GM23338 (cell line): Measurements from ENCODE around the gene NLGN4X. TPM values are rescaled to one million over a fixed set of nuclear protein-coding genes. Genes with fewer than 3 reads are reported as not detected.

Source experiments
- ATAC-seq: fragments of 200-7000 bp; cut with Tn5 transposase; 3 replicates; pipeline ENCODE4 v1.9.1; 2020
- DNase-seq: peaks from one replicate; pipeline ENCODE4 v3.0.0-alpha.2; 2015; ENCODE audit warnings: low spot score
- H2AFZ ChIP-seq: fragments of 200-600 bp; sonication (generic); 2 replicates; pipeline ENCODE4 v1.8.0; 2016; ENCODE audit warnings: antibody characterized with exemption, mild to moderate bottlenecking, moderate library complexity
- H3F3A ChIP-seq: fragments of 200-600 bp; sonication (generic); replicated peaks from 2 replicates; pipeline ENCODE4 v1.8.0; 2017; ENCODE audit warnings: antibody characterized with exemption, mixed run types, low read depth
- H3K27ac ChIP-seq: fragments of 200-600 bp; sonication (generic); 2 replicates; pipeline ENCODE4 v1.6.1; 2016; ENCODE audit warnings: low read depth
- H3K27me3 ChIP-seq: fragments of 200-600 bp; sonication (generic); 2 replicates; pipeline ENCODE4 v1.8.0; 2016; ENCODE audit warnings: mild to moderate bottlenecking, mixed run types, moderate library complexity; ENCODE audit not compliant: insufficient read depth
- H3K36me3 ChIP-seq: fragments of 200-600 bp; sonication (generic); 2 replicates; pipeline ENCODE4 v1.8.0; 2016; ENCODE audit warnings: mild to moderate bottlenecking; ENCODE audit not compliant: insufficient read depth
- H3K4me1 ChIP-seq: fragments of 200-600 bp; sonication (generic); 2 replicates; pipeline ENCODE4 v1.8.0; 2016; ENCODE audit warnings: mild to moderate bottlenecking, moderate library complexity; ENCODE audit not compliant: insufficient read depth
- H3K4me2 ChIP-seq: fragments of 200-600 bp; sonication (generic); 2 replicates; pipeline ENCODE4 v1.7.1; 2017; ENCODE audit warnings: mixed run types
- H3K4me3 ChIP-seq: fragments of 200-600 bp; sonication (generic); 2 replicates; pipeline ENCODE4 v1.6.1; 2016; ENCODE audit warnings: mixed run types
- H3K79me2 ChIP-seq: fragments of 200-600 bp; sonication (generic); replicated peaks from 2 replicates; pipeline ENCODE4 v1.8.0; 2017; ENCODE audit warnings: mild to moderate bottlenecking; ENCODE audit not compliant: insufficient read depth
- H3K9me2 ChIP-seq: fragments of 200-600 bp; sonication (generic); 2 replicates; pipeline ENCODE4 v1.8.0; 2017; ENCODE audit not compliant: insufficient read depth
- H4K20me1 ChIP-seq: fragments of 200-600 bp; sonication (generic); replicated peaks from 2 replicates; pipeline ENCODE4 v1.8.0; 2017; ENCODE audit warnings: mild to moderate bottlenecking; ENCODE audit not compliant: insufficient read depth
- H3K27ac Mint-ChIP-seq: 2 replicates; pipeline ENCODE4 v1.8.0; 2020; ENCODE audit warnings: inconsistent platforms, mild to moderate bottlenecking, moderate library complexity, mixed read lengths
- H3K27me3 Mint-ChIP-seq: 3 replicates; pipeline ENCODE4 v1.8.0; 2022; ENCODE audit warnings: low read depth, mild to moderate bottlenecking, moderate library complexity, mixed read lengths, inconsistent platforms; ENCODE audit not compliant: insufficient read depth, poor library complexity
- H3K36me3 Mint-ChIP-seq: 3 replicates; pipeline ENCODE4 v1.8.0; 2021; ENCODE audit warnings: low read depth, mild to moderate bottlenecking, inconsistent platforms, moderate library complexity, mixed read lengths
- H3K4me1 Mint-ChIP-seq: 3 replicates; pipeline ENCODE4 v1.8.0; 2020; ENCODE audit warnings: mild to moderate bottlenecking, inconsistent platforms, mixed read lengths
- H3K4me3 Mint-ChIP-seq: 3 replicates; pipeline ENCODE4 v1.8.0; 2021; ENCODE audit warnings: moderate library complexity, mild to moderate bottlenecking, inconsistent platforms, mixed read lengths
- H3K9me3 Mint-ChIP-seq: 3 replicates; pipeline ENCODE4 v1.8.0; 2020; ENCODE audit warnings: moderate library complexity, mild to moderate bottlenecking, inconsistent platforms, mixed read lengths
- CREB1 ChIP-seq: fragments of 250-450 bp; sonication (Bioruptor Pico); IDR thresholded peaks from 2 replicates; pipeline ENCODE4 v1.5.0; 2020; ENCODE audit warnings: low read depth, mild to moderate bottlenecking, moderate library complexity
- CTCF ChIP-seq, 2 experiments: fragments of 200-600 bp in 1 of 2; sonication (generic) in 1 of 2; conservative IDR thresholded peaks; 2 replicates each; pipeline versions ENCODE4 v1.5.1 to v1.6.1; 2016 to 2017; ENCODE audit warnings: antibody characterized with exemption in 2 of 2, low read depth in 2 of 2, mild to moderate bottlenecking in 2 of 2, moderate library complexity in 1 of 2
- ETS1 ChIP-seq: IDR thresholded peaks from 2 replicates; pipeline ENCODE4 v1.6.1; 2016; ENCODE audit warnings: antibody characterized with exemption
- EZH2 ChIP-seq: fragments of 200-600 bp; sonication (generic); IDR thresholded peaks from one replicate; pipeline ENCODE4 v1.8.0; 2017; ENCODE audit warnings: antibody characterized with exemption, mild to moderate bottlenecking, low read depth; ENCODE audit not compliant: unreplicated experiment
- EZH2phosphoT487 ChIP-seq: fragments of 200-600 bp; sonication (generic); IDR thresholded peaks from one replicate; pipeline ENCODE4 v1.8.1; 2018; ENCODE audit warnings: antibody characterized with exemption; ENCODE audit not compliant: unreplicated experiment
- JUNB ChIP-seq: IDR thresholded peaks from one replicate; pipeline ENCODE4 v1.6.1; 2016; ENCODE audit warnings: antibody characterized with exemption; ENCODE audit not compliant: unreplicated experiment
- NANOG ChIP-seq: IDR thresholded peaks from 2 replicates; pipeline ENCODE4 v1.6.1; 2016; ENCODE audit warnings: antibody characterized with exemption, borderline replicate concordance
- POLR2AphosphoS5 ChIP-seq: IDR thresholded peaks from 2 replicates; pipeline ENCODE4 v1.6.1; 2016; ENCODE audit warnings: antibody characterized with exemption, low read depth
- REST ChIP-seq: IDR thresholded peaks from one replicate; pipeline ENCODE4 v1.6.1; 2018; ENCODE audit warnings: antibody characterized with exemption; ENCODE audit not compliant: unreplicated experiment
- STAT1 ChIP-seq: IDR thresholded peaks from one replicate; pipeline ENCODE4 v1.6.1; 2016; ENCODE audit warnings: antibody characterized with exemption; ENCODE audit not compliant: unreplicated experiment
- ZNF114 ChIP-seq: fragments of 250-450 bp; sonication (Bioruptor Pico); IDR thresholded peaks from 2 replicates; pipeline ENCODE4 v1.5.0; 2020; ENCODE audit warnings: mild to moderate bottlenecking, moderate library complexity
- ZNF331 ChIP-seq: fragments of 250-450 bp; sonication (Bioruptor Pico); IDR thresholded peaks from 2 replicates; pipeline ENCODE4 v1.5.0; 2020; ENCODE audit warnings: low read depth, mild to moderate bottlenecking, moderate library complexity
- ZNF462 ChIP-seq: fragments of 250-450 bp; sonication (Bioruptor Pico); IDR thresholded peaks from 2 replicates; pipeline ENCODE4 v1.5.0; 2020; ENCODE audit warnings: mild to moderate bottlenecking, moderate library complexity
- polyA plus RNA-seq: library from polyadenylated mRNA; unstranded; fragments of >200 nt; fragmentation: Nextera tagmentation; extraction: Ambion mirVana; gene quantifications from 2 replicates; pipeline ENCODE4 v1.2.1, GENCODE V29; 2016
- total RNA-seq: library from RNA; depleted of rRNA; stranded (reverse); fragments of >200 nt; shearing (Covaris generic); gene quantifications from 2 replicates; pipeline ENCODE4 v1.2.3, GENCODE V29; 2014

Gene NLGN4X
- total and polyA plus RNA-seq, 2 experiments from 2014 or later, result 36.0 to 86.5 TPM

GRCh38 chrX:6262959-6263358 lies 34.3 kb upstream of the NLGN4X start:
- no peak overlapping the region for H3K27ac ChIP-seq
- no peak overlapping the region for H3K4me3 ChIP-seq
- DNase-seq, result no peak
- TF ChIP-seq ZNF114 (CRISPR knock-in tag) (no peak), EZH2 (no peak), STAT1 (no peak), ZNF462 (CRISPR knock-in tag) (no peak), POLR2AphosphoS5 (no peak), NANOG (no peak), CTCF (conservative IDR thresholded peaks at IDR 0.05; ENCODE audit: low read depth in 2 of 2) (no peak), CREB1 (CRISPR knock-in tag) (no peak), REST (no peak), EZH2phosphoT487 (no peak), JUNB (no peak), ETS1 (no peak), ZNF331 (CRISPR knock-in tag) (no peak)
- no peaks in the 10 kb centered on the region for H3K79me2 ChIP-seq
- no peaks in the 10 kb centered on the region for H3K36me3 Mint-ChIP-seq
- H3K36me3 ChIP-seq, result no peaks in the 10 kb centered on the region
- no peaks in the 10 kb centered on the region for H3K27me3 ChIP-seq
- no peak overlapping the region for H3K4me3 Mint-ChIP-seq
- peaks cover 3% of the 10 kb centered on the region; the same call in 1 of the 3 replicates for H3K9me3 Mint-ChIP-seq
- no peaks in the 10 kb centered on the region for H3F3A ChIP-seq
- no peak overlapping the region for H2AFZ ChIP-seq
- ATAC-seq, result no peak
- no peaks in the 10 kb centered on the region for H3K27me3 Mint-ChIP-seq
- H3K27ac Mint-ChIP-seq, result no peak overlapping the region
- no peaks in the 10 kb centered on the region for H3K4me1 ChIP-seq
- H3K4me2 ChIP-seq, result no peak overlapping the region
- no peaks in the 10 kb centered on the region for H3K9me2 ChIP-seq
- peaks cover 2% of the 10 kb centered on the region; the same call in 1 of the 3 replicates for H3K4me1 Mint-ChIP-seq
- no peaks in the 10 kb centered on the region for H4K20me1 ChIP-seq
